Measurements from ENCODE around the gene NISCH.

DNA sequence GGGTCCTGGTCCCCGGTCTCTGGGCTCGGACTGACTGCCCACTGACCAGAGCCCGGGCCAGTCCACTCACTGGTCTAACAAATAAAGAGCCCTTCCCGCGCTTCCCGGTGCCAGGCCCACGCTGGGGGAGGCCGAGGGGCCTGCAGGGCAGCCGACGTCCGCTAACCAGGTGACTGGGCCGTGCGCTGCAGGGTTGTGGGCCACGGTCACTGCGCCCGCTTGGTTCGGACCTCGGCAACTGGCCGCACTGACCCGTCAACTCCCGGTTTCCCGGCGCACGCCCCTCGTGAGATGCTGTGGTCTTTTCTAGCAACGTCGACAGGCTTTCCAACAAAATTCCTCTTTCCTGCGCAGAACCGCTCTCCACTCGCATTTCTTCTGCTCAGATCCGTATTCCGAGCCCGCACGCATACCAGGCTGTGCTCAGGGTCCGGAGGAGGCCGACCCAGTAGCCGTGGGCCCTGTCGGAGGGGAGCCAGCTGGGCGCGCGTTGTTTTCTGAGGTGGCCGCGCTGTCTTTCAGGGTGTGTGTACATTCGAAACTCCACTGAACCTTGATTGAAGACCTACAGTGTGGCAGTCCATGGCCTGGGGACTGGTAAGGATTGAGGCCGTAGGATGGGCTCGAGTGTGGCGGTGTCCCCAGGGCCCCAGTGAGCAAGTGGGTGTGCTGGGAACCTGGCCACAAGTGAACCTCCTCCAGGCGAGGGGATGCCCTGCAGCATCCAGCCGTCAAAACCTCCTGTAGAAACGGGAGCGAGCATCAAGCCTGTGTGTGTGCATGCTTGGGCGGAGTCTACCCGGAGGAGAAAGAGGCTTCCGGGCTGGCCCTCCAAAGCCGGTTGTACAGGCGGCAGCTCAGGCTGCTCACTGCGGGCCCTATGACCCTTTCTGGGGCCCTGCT lies 79.1 kb downstream of the NISCH start:
- TF ChIP-seq, protein P1, sequence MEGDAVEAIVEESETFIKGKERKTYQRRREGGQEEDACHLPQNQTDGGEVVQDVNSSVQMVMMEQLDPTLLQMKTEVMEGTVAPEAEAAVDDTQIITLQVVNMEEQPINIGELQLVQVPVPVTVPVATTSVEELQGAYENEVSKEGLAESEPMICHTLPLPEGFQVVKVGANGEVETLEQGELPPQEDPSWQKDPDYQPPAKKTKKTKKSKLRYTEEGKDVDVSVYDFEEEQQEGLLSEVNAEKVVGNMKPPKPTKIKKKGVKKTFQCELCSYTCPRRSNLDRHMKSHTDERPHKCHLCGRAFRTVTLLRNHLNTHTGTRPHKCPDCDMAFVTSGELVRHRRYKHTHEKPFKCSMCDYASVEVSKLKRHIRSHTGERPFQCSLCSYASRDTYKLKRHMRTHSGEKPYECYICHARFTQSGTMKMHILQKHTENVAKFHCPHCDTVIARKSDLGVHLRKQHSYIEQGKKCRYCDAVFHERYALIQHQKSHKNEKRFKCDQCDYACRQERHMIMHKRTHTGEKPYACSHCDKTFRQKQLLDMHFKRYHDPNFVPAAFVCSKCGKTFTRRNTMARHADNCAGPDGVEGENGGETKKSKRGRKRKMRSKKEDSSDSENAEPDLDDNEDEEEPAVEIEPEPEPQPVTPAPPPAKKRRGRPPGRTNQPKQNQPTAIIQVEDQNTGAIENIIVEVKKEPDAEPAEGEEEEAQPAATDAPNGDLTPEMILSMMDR (IDR thresholded peaks at IDR 0.05; ENCODE audit: insufficient read depth, low read length): no peak
- TF ChIP-seq, protein P2, sequence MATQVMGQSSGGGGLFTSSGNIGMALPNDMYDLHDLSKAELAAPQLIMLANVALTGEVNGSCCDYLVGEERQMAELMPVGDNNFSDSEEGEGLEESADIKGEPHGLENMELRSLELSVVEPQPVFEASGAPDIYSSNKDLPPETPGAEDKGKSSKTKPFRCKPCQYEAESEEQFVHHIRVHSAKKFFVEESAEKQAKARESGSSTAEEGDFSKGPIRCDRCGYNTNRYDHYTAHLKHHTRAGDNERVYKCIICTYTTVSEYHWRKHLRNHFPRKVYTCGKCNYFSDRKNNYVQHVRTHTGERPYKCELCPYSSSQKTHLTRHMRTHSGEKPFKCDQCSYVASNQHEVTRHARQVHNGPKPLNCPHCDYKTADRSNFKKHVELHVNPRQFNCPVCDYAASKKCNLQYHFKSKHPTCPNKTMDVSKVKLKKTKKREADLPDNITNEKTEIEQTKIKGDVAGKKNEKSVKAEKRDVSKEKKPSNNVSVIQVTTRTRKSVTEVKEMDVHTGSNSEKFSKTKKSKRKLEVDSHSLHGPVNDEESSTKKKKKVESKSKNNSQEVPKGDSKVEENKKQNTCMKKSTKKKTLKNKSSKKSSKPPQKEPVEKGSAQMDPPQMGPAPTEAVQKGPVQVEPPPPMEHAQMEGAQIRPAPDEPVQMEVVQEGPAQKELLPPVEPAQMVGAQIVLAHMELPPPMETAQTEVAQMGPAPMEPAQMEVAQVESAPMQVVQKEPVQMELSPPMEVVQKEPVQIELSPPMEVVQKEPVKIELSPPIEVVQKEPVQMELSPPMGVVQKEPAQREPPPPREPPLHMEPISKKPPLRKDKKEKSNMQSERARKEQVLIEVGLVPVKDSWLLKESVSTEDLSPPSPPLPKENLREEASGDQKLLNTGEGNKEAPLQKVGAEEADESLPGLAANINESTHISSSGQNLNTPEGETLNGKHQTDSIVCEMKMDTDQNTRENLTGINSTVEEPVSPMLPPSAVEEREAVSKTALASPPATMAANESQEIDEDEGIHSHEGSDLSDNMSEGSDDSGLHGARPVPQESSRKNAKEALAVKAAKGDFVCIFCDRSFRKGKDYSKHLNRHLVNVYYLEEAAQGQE (IDR thresholded peaks at IDR 0.05; ENCODE audit: insufficient replicate concordance, low read depth): no peak

Data from HL-60 (cell line).